Gastrocnemius medialis (tissue), 4 donors: ENCODE results near the gene PIK3R6. TPM values are rescaled to one million over a fixed set of nuclear protein-coding genes. Genes with fewer than 3 reads are reported as not detected.

Experiments used
- ATAC-seq, 2 donors: fragments of 150-250 bp; one replicate each; pipeline ENCODE4 v1.9.1; 2016
- DNase-seq, 2 donors: peaks; one replicate each; pipeline ENCODE4 v3.0.0-alpha.2; 2019
- H3K27ac ChIP-seq, 4 donors: fragments of 200-600 bp; sonication (generic); 1 replicate in 1 of 4; 2 replicates in 3 of 4; pipeline ENCODE4 v1.5.1; 2016 to 2018; ENCODE audit warnings: mild to moderate bottlenecking in 2 of 4, moderate library complexity in 1 of 4
- H3K27me3 ChIP-seq, 3 donors: fragments of 200-600 bp; sonication (generic) in 2 of 3; 1 replicate in 1 of 3; 2 replicates in 2 of 3; pipeline versions ENCODE4 v1.5.1 to v1.6.0; 2016 to 2019; ENCODE audit warnings: mild to moderate bottlenecking in 1 of 3, moderate library complexity in 1 of 3
- H3K36me3 ChIP-seq, 2 donors: fragments of 200-600 bp; sonication (generic) in 1 of 2; one replicate each; pipeline ENCODE4 v1.5.1; 2017 to 2018
- H3K4me1 ChIP-seq, 2 donors: fragments of 200-600 bp; sonication (generic) in 1 of 2; one replicate each; pipeline ENCODE4 v1.5.1; 2016 to 2017; ENCODE audit warnings: mild to moderate bottlenecking in 2 of 2
- H3K4me3 ChIP-seq, 4 donors: fragments of 200-600 bp; sonication (generic) in 3 of 4; 1 replicate in 1 of 4; 2 replicates in 3 of 4; pipeline ENCODE4 v1.5.1; 2016 to 2019; ENCODE audit warnings: mild to moderate bottlenecking in 2 of 4
- H3K9me3 ChIP-seq, 3 donors: fragments of 200-600 bp; sonication (generic) in 2 of 3; 1 replicate in 1 of 3; 2 replicates in 2 of 3; pipeline ENCODE4 v1.5.1; 2016 to 2019
- CTCF ChIP-seq, 5 experiments: fragments of 450-650 bp in 3 of 5; fragments of 200-600 bp in 2 of 5; sonication (generic) in 2 of 5; IDR thresholded peaks in 4 of 5; conservative IDR thresholded peaks in 1 of 5; 1 replicate in 4 of 5; 2 replicates in 1 of 5; pipeline ENCODE4 v1.5.1; 2016 to 2019; ENCODE audit warnings: antibody characterized with exemption in 5 of 5, mild to moderate bottlenecking in 3 of 5, moderate library complexity in 3 of 5
- POLR2A ChIP-seq, 2 donors: fragments of 450-650 bp; IDR thresholded peaks; one replicate each; pipeline ENCODE4 v1.6.1; 2017; ENCODE audit warnings: antibody characterized with exemption in 2 of 2, mild to moderate bottlenecking in 2 of 2, moderate library complexity in 2 of 2
- in situ Hi-C, 4 donors: fragments of 200-750 bp; cut with MboI; loops; one replicate each; pipeline versions ENCODE4 v1.15.0 to v1.8.0; 2017; ENCODE audit warnings: low sequenced_read_pairs in 4 of 4
- intact Hi-C: fragments of 100-400 bp; cut with DNase I; formaldehyde crosslinking; loops from one replicate; pipeline ENCODE4 v1.15.1; 2023; ENCODE audit warnings: low total_unique reads
- total RNA-seq, 4 donors: library from RNA; depleted of rRNA; stranded (reverse); fragments of >200 nt; gene quantifications; one replicate each; pipeline versions ENCODE4 v1.1.0 to v1.2.3, GENCODE V29; 2016

The PIK3R6 gene
- total RNA-seq, 4 donors from 2014 or later = 0.09 to 0.24 (median 0.16) TPM; not detected in 1

- Histone ChIP-seq H3K4me3 (no peak overlapping the region), H3K27ac (no peak overlapping the region), H3K36me3 (no peaks in the 10 kb centered on the region), H3K4me1 (no peaks in the 10 kb centered on the region), H3K9me3 (no peaks in the 10 kb centered on the region), H3K27me3 (no peaks in the 10 kb centered on the region)
- TF ChIP-seq POLR2A (IDR thresholded peaks at IDR 0.05) = no peak
- in situ Hi-C loops = no loop called here
- intact Hi-C loops = no loop called here
- DNase-seq (no peak), ATAC-seq (no peak)
Observed at GRCh38 chr17:8755590-8756255, 111.8 kb downstream of the PIK3R6 start.

GRCh38 chr17:8754890-8755289, 112.6 kb downstream of the PIK3R6 start:
- no peaks in the 10 kb centered on the region for H3K9me3 ChIP-seq
- H3K27me3 ChIP-seq = no peaks in the 10 kb centered on the region
- no peak for ATAC-seq
- in situ Hi-C loops = no loop called here
- no peak overlapping the region for H3K27ac ChIP-seq
- no peaks in the 10 kb centered on the region for H3K4me1 ChIP-seq
- no peaks in the 10 kb centered on the region for H3K36me3 ChIP-seq
- DNase-seq = no peak
- intact Hi-C loops = no loop called here
- TF ChIP-seq CTCF (IDR thresholded peaks at IDR 0.05 in 4 of 5, conservative IDR thresholded peaks at IDR 0.05 in 1 of 5) = no peak
- no peak for TF ChIP-seq POLR2A (IDR thresholded peaks at IDR 0.05)
- no peak overlapping the region for H3K4me3 ChIP-seq

GRCh38 chr17:8753976-8754440, 113.5 kb downstream of the PIK3R6 start:
- DNase-seq (no peak), ATAC-seq (no peak)
- no peaks in the 10 kb centered on the region for H3K4me1 ChIP-seq
- peak in 1 of 5 experiments; percentile 13 for TF ChIP-seq CTCF (IDR thresholded peaks at IDR 0.05 in 4 of 5, conservative IDR thresholded peaks at IDR 0.05 in 1 of 5)
- no peak for TF ChIP-seq POLR2A (IDR thresholded peaks at IDR 0.05)
- H3K27ac ChIP-seq = no peak overlapping the region
- no peaks in the 10 kb centered on the region for H3K36me3 ChIP-seq
- no peaks in the 10 kb centered on the region for H3K9me3 ChIP-seq
- intact Hi-C loops = no loop called here
- no peak overlapping the region for H3K4me3 ChIP-seq
- in situ Hi-C loops = no loop called here
- no peaks in the 10 kb centered on the region for H3K27me3 ChIP-seq

GRCh38 chr17:8753136-8753975, 114.1 kb downstream of the PIK3R6 start:
- Histone ChIP-seq H3K36me3 (no peaks in the 10 kb centered on the region), H3K4me3 (no peak overlapping the region), H3K27me3 (no peaks in the 10 kb centered on the region), H3K9me3 (no peaks in the 10 kb centered on the region), H3K27ac (no peak overlapping the region), H3K4me1 (no peaks in the 10 kb centered on the region)
- DNase-seq (no peak), ATAC-seq (no peak)
- in situ Hi-C loops (no loop called here), intact Hi-C loops (no loop called here)
- no peak for TF ChIP-seq POLR2A (IDR thresholded peaks at IDR 0.05)
- no peak for TF ChIP-seq CTCF (IDR thresholded peaks at IDR 0.05 in 4 of 5, conservative IDR thresholded peaks at IDR 0.05 in 1 of 5)

Other genes starting within 250 kb of the PIK3R6 start
- 10 to 100 TPM in 1 of 4 donors, 1 to 10 TPM in 3; 2.5 to 10.6 (median 4.1) TPM for gene MYH10, start 236.9 kb downstream of the PIK3R6 start, total RNA-seq
- not detected for gene CCDC42, start 122.8 kb downstream of the PIK3R6 start, total RNA-seq
- not detected for gene SPDYE4, start 109.1 kb downstream of the PIK3R6 start, total RNA-seq
- not detected for gene MFSD6L, start 68.3 kb downstream of the PIK3R6 start, total RNA-seq
- 1 to 10 TPM in 3 of 4 donors, under 1 TPM in 1; 0.63 to 5.9 (median 2.9) TPM for gene PIK3R5, start 98.0 kb upstream of the PIK3R6 start, total RNA-seq
- gene NTN1, start 153.8 kb upstream of the PIK3R6 start, total RNA-seq = 1 to 10 TPM in 3 of 4 donors, under 1 TPM in 1; 0.76 to 4.1 (median 1.2) TPM